DMS153 treated with DMSO at 0.1 percent for 48 hours (cell line): ENCODE results near the gene KDM7A.

Source experiments
- DNase-seq: peaks from one replicate; lab custom pipeline; 2025; ENCODE audit not compliant: unreplicated experiment; lab: John Stamatoyannopoulos, UW

Gene KDM7A

DNA sequence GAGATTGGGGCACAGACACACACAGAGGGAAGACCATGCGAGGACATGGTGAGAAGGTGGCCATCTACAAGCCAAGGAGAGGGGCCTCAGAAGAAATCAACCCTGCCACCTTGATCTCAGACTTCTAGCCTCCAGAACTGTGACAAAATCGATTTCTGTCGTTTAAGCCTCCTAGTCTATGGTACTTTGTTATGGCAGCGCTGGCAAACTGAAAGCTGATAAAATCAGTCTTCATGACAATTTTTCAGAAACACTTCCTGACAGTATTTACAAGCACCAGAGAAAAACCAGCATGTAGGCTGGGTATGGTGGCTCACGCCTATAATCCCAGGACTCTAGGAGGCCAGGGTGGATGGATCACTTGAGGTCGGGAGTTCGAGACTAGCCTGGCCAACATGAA, 118.3 kb downstream of the KDM7A start:
- DNase-seq: no peak

DNA sequence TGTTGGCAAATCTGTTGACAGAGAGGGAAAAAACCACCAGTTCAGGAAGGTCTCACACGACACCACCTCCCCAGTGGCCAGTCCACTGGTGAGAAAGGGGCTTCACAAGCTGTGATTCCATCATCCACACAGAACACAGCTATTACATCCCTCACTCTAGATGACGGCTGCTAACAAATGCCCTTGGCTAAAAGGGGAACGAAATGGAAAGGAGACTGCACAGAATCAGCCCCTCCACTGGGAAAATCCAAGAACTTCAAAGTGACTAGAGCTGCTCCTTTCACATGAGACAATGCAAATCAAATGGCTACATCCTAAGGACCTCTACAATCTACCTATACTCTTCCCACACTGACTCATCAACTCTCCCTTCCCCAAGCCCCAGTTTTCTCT, 119.6 kb downstream of the KDM7A start:
- no peak for DNase-seq

DNA sequence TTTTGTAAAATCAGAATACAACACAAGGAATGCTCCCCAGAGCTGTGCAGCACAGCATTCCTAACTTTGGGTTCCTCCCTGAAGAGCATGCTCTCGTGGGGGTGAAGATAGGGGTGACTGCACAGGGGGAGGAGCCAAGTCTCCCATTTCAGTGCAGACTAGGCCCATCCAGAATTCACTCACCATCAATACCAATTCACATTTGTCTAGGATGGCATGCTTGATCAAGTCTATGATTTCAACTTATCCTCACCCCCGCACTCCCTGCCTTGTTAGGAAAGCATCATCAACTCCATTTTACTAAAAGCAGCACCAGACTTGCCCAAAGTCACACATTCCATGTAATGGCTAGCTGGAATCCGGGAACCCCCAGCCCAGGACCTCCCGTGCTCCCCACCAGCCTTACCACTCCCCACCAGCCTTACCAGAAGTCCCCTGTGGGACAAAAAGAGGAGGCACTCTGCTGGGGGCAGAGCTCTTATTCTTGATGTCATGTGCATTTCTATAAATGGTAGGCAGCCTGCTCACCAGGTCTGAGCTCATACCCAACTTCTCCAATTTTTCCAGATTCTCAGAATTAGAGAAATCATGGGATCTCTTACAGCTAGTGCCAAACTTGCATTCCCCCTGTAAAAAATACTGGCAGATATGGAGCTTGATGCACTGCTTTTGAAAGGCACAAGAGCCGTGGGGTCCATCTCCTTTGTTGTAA, 120.2 kb downstream of the KDM7A start:
- no peak for DNase-seq

GRCh38 chr7:140055833-140056232, 121.0 kb downstream of the KDM7A start:
- no peak for DNase-seq

- DNase-seq: no peak
These were observed 122.0 kb downstream of the KDM7A start for GRCh38 chr7:140054751-140055150.

DNA sequence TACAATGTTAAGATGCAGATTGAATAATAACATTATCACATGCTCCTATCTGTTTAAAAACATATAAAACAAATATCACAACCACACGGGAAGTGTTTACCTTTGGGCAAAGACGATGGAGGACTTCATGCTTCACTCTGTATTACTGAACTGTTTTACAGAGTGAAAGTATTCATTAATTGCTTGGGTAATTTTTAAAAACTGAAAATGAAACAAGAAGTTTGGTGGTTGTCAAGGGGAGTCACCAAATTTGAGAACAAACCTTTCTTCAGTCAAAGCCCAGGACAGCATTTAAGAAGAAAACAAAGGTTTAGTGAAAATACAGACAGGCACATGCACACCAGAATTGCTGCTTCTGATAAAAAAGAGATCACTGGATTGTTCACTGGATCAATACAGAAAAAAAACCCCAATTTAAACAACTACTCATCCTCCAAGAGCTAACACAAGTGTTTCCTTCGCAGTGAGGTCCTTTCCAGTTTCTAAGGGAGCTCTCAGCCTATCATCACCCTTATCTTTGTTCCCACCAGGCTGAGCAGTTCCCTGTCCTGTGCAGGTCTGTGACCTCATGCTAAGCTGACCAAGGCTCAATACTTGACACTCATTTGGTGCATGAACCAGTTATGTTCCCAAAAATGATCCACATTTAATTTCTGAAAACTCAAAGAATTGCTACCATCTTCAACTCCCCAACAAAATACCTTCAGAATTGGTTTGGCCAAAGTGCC, 122.8 kb downstream of the KDM7A start:
- no peak for DNase-seq

DNA sequence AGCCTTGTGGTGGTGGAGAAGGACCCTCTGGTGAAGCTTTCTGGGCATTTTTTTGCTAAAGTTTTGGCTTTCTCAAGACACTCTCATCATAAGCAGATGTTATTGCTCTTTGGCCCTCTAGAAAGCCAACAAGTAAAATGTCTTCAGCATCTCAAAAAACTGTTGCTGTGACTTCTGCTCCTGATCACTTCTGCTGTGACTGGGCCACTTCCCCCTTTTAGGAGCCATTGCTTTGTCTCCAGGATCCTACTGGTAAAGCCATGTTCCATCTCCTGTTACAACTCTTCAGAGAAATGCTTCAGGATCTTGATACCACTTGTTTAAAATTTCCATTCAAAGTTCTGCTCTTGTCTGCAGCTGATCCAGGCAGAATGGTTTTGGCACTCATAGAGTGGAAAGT, 125.0 kb downstream of the KDM7A start:
- no peak for DNase-seq

DNA sequence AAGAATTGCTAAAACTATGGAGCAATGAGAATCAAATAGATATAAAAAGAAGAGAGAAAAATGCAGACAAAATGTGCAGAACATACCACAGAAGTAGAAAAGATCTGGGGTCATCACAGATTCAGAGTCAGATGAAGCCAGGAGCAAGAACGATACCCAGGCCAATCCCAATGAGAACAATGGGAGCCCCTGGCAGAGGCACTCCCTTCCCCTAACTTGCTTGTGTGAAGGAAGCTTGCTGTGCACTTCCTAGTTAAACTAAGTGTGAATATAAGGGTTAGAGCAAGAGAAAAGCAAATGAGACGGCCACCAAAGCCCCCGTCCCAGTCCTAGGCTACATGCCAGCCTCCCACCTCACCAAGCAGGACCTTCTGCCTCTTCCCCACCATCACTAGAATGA, 126.7 kb downstream of the KDM7A start:
- no peak for DNase-seq

DNA sequence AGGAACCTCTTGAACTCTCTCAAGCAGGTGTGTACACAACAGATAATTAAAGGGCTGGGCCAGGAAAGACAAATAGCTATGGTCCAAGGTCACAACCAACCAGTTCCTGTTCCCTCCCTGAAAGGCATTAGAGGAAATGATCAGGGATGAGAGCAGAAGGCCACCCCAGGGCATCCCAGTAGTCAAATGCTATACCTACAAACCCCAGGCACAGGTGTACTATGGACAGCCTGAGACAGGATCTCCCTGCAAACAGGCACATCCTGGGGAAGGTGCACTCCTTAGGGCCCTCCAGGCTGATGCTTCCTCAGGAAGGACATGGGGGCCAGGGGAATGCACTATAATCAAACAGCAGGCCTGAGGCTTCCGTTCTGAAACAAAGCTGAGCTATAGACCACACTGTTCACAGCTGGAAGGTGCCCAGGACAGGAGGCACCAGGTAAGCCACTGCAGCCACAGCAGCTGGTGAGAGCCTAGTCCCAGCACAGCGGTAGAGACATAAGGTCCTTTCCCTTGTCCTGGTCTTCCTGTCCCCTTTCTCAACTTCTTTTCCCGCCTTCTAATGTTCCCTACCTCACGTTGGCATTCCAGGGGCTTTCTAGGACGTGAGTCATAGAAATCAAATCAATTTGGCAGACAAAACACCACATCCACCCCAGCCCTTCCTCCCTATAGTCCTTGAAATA, 127.3 kb downstream of the KDM7A start:
- peak; percentile 2 for DNase-seq

DNA sequence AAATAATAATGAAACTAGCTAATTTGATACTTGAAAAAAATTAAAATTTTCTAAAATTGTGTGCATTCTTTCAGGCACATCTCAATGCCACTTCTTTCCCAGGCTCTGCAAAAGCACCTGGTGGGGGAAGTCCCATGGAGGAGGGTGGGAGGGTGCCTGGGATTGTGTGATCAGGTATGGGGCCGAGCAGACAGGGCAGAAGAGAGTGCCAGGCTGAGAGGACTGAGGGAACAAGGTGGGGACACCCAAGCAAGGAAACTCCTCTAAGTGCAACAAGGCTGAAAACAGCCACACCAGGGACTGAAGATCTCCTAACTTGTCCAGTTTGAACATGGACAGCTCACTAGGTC, 127.8 kb downstream of the KDM7A start:
- no peak for DNase-seq

DNA sequence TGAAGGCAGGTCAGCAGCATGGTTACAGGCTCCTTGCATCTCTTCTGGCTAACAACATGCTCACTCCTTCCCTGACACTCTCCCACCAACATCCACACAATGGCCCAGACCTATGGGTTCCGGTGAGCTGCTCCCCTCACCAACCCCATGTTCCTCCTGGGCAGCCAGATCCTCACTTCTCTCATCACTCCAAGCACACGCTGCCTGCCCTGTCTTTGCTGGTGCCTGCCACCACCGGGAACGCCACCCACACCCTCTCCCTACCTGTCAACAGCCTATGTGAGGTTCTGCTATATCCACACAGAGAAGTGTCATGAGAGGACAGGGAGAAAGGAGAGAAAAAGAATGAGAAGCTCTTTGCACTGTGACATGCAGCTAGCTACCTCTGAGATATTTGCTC, 128.6 kb downstream of the KDM7A start:
- DNase-seq: no peak

- no peak for DNase-seq
These were observed 129.6 kb downstream of the KDM7A start for GRCh38 chr7:140047197-140047596.

GRCh38 chr7:140045697-140046096, 131.1 kb downstream of the KDM7A start:
- DNase-seq: no peak

DNA sequence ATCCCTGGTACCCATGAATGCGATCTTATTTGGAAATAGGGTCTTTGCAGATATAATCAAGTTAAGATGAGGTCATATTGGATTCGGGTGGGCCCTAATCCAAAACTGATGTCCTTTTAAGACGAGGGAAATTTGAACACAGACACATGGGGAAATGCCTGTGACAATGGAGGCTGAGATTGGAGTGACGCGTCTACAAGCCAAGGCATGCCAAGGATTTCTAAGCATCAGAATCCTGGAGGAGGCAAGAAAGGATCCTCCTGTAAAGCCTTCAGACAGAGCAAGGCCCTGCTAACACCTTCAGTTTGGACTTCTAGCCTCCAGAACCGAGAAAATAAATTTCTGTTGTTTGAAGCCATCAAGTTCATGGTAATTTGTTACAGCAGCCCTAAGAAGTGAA, 132.5 kb downstream of the KDM7A start:
- DNase-seq: no peak

- DNase-seq: no peak
These were observed 134.5 kb downstream of the KDM7A start for GRCh38 chr7:140042386-140042670.

GRCh38 chr7:140041659-140042385, 135.0 kb downstream of the KDM7A start:
- no peak for DNase-seq

- DNase-seq: no peak
These were observed 136.9 kb downstream of the KDM7A start for GRCh38 chr7:140039896-140040295.

DNA sequence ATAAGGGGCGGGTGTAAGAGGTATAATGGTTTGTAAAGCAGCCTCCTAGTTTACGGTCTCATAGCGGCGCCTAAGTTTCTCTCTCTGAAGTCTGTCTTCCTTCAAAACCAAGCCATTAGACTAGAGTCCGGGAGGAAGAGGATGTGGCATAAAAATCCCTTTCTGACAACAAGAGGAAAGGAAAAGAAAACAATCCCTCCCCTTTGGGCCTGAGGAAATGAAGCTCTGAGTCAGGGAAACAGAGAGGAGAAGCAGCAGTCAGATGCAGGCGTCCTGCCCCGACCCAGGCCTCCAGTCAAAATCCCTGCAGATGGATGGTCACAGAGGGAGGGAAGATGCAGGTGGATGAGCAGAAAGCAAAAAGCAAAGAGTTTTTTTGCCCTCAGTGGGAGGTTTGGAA, 137.7 kb downstream of the KDM7A start:
- no peak for DNase-seq

GRCh38 chr7:140036224-140036962, 140.4 kb downstream of the KDM7A start:
- no peak for DNase-seq

DNA sequence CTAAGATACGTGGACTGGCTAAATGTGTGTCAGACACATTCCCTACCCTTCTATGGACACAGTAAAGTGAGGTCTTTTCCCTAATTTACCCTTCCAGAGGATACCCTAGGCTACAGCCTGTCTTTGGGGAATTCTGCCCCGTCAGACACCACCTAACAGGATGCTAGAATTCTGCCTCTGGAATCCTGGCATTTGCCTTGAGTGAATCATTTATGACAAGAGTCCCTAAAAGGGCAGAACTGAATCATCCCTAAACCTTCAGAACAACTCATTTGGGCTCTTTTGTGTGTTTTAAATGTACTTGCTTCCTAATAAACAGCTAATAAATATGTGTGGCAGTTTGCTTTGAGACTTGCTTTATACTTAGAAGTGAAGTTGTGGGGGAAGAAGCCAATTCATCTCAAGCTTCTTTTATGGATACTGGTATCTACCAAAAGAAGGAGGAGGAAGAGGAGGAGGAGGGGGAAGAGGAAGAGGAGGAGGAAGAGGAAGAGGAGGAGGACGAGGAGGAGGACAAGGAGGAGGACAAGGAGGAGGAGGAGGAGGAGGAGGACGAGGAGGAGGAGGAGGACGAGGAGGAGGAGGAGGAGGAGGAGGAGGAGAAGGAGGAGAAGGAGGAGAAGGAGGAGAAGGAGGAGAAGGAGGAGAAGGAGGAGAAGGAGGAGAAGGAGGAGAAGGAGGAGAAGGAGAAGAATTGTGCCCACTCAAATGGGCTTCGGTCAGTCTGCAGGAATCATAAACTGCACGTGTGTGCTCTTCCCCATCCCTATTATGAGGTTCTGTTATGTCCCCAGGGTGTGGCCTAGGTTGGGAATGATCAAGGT, 141.2 kb downstream of the KDM7A start:
- DNase-seq: no peak
